ENCODE results near the gene NDRG4. TPM values are rescaled to one million over a fixed set of nuclear protein-coding genes. Genes with fewer than 3 reads are reported as not detected.

NDRG4 gene
- polyA plus RNA-seq, 3 donors = 7.8 to 9.7 (median 8.0) TPM

GRCh38 chr16:58536278-58536677, 36.3 kb downstream of the NDRG4 start:
- no peak for DNase-seq (ENCODE audit: low read depth in 3 of 3, low spot score in 2 of 3)

DNA sequence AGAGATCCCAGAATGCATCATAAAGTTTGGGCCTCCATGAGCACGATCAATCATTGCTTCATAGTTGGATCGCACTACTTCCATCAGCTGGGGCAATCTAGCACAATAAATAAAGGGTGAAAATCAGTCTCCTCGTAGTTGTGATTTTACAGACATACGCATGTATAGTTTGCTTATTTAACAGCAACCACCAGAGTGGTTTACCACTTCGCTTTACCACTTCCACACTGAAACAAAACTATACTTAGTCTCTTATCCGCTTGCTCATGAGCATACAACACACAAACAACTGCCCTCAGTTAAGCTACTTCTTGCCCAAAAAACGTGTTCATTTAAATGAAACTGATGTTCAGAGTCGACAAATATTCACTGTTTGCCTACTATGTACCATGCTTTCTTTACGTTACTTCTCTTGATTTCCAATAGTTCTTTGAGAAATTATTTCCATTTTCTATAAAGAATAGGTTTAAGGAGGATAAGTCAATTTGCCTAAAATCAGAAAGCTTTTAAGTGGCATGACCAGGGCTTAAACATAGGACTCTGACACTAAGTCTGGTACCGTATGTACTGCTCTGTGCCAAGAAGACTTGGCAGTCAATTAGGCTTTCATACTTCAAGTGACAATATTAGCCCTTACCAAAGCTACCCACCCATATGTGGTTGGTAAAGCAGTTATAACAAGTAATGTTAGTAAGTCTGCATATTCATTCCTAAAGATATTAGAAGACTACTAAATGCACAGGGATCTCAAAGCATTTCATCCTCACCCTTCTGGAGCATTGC, 37.4 kb downstream of the NDRG4 start:
- DNase-seq (ENCODE audit: low read depth in 3 of 3, low spot score in 2 of 3) = no peak

DNA sequence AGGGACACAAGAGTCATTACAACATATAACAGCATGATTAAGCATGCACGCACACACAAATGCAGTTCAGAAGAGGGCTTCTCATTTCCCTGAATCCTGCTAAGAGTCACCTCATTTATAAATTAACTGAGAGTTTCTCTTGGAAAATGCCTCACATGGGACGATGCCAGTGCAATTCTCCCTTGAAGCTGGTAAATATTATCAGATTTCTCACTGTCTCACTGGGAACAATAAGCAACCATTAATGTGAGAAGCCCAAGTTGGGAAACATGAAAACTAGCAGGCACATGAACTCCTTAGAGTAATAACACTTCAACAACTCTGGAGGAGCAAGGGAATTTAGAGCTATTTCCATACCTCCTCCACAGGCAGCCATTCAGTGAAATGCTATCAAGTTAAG, 41.8 kb downstream of the NDRG4 start:
- DNase-seq (ENCODE audit: low read depth in 3 of 3, low spot score in 2 of 3) = no peak

DNA sequence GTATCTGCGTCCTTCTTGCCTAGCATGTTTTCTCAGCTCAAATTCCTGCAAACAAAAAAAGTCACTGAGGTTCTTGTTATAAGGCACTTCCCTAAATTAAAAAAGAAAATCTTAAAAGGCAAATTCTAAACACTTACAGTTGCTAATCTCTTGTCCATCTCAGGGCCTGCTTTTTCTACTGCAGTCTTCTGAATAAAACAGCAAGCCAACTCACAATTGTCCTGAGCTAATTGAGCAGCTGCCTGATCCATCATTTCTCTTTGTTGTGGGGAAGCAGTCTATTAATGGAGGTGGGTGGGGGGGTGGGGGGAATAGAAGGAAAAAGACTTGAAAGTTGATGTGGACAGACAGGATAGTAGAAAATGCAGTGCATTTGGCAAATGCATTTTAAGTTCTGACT, 42.3 kb downstream of the NDRG4 start:
- DNase-seq (ENCODE audit: low read depth in 3 of 3, low spot score in 2 of 3) = no peak

DNA sequence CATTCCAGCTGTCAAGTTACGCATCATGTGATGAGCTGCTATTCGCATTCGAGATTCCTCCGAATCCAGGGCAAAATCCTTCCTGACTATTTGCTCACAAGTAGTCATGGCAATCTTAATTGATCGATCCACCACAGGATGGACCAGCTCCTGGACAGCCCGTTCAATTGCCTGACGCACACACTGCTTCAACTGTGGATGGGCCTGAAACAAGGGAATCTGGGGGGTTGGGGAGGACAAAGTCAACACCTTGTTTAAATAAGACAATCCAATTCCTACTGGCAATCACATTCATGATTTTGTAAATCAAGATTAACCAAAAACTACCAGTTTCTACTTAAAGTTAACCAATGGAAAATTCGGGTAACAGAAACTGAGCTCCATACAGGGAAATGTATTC, 43.7 kb downstream of the NDRG4 start:
- no peak for DNase-seq (ENCODE audit: low read depth in 3 of 3, low spot score in 2 of 3)

GRCh38 chr16:58548378-58548777, 48.4 kb downstream of the NDRG4 start:
- no peak for DNase-seq (ENCODE audit: low read depth in 3 of 3, low spot score in 2 of 3)

DNA sequence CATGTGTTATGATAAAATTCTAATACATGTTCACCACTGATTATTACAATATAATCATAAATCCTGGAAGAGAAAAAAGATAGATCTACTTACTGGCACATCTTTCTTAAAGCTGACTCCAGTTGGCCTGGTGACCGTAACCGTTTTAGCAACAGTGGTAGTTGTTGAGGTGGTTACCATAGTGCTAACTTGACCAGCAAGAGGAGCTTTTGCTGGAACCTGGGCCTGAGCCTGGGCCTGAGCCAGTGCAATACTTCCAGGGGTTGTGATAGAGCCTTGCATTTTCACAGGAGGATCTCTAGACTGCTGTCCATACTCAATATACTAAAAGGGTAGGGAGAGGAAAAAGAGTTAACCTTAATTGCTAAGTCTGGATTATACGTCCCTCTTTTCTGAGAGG, 51.6 kb downstream of the NDRG4 start:
- no peak for DNase-seq (ENCODE audit: low read depth in 3 of 3, low spot score in 2 of 3)

- no peak for DNase-seq (ENCODE audit: low read depth in 3 of 3, low spot score in 2 of 3)
Observed at GRCh38 chr16:58556678-58557077, 56.7 kb downstream of the NDRG4 start.

Other genes with a start within 250 kb of the NDRG4 start
- gene PRSS54, start 205.1 kb upstream of the NDRG4 start, polyA plus RNA-seq (ENCODE audit: insufficient read length in 3 of 3) = not detected
- 10 to 100 TPM; 11.8 to 13.9 (median 13.2) TPM for gene GINS3, start 107.7 kb upstream of the NDRG4 start, polyA plus RNA-seq (ENCODE audit: insufficient read length in 3 of 3)
- 10 to 100 TPM; 24.8 to 31.1 (median 29.1) TPM for gene SETD6, start 15.4 kb downstream of the NDRG4 start, polyA plus RNA-seq (ENCODE audit: insufficient read length in 3 of 3)
- 100 to 1,000 TPM; 201 to 204 (median 204) TPM for gene CNOT1, start 129.7 kb downstream of the NDRG4 start, polyA plus RNA-seq (ENCODE audit: insufficient read length in 3 of 3)
- gene SLC38A7, start 184.6 kb downstream of the NDRG4 start, polyA plus RNA-seq (ENCODE audit: insufficient read length in 3 of 3) = 10 to 100 TPM; 12.4 to 14.8 (median 13.8) TPM
- 100 to 1,000 TPM in 1 of 3 donors, 10 to 100 TPM in 2; 91.0 to 112 (median 91.9) TPM for gene GOT2, start 234.2 kb downstream of the NDRG4 start, polyA plus RNA-seq (ENCODE audit: insufficient read length in 3 of 3)

Measured in right renal cortex interstitium (tissue), 3 donors.